Neural cell (in vitro differentiated cells): ENCODE data around the gene HIVEP3. TPM values are rescaled to one million over a fixed set of nuclear protein-coding genes. Genes with fewer than 3 reads are reported as not detected.

Experiments used
- H2AFZ ChIP-seq: fragments of 200-600, 300-800 bp; sonication (generic), shearing (Covaris generic); 2 replicates; pipeline ENCODE4 v1.6.0; 2014; ENCODE audit warnings: low read depth, mild to moderate bottlenecking, antibody characterized with exemption, low read length, moderate library complexity
- H3F3A ChIP-seq: fragments of 200-600 bp; shearing (Covaris generic); 2 replicates; pipeline ENCODE4 v1.6.1; 2016; ENCODE audit warnings: mild to moderate bottlenecking, moderate library complexity, mixed read lengths, antibody characterized with exemption, low read length; ENCODE audit not compliant: insufficient read depth, poor library complexity, severe bottlenecking
- H3K27ac ChIP-seq: fragments of 200-600, 300-800 bp; sonication (generic), shearing (Covaris generic); 2 replicates; pipeline ENCODE4 v1.5.1; 2014; ENCODE audit warnings: mild to moderate bottlenecking, low read length, moderate library complexity
- H3K27me3 ChIP-seq: fragments of 300-800, 200-600 bp; sonication (generic), shearing (Covaris generic); 2 replicates; pipeline ENCODE4 v1.6.0; 2014; ENCODE audit warnings: mild to moderate bottlenecking, low read depth, low read length, moderate library complexity; ENCODE audit not compliant: insufficient read depth
- H3K36me3 ChIP-seq: fragments of 300-800, 200-600 bp; sonication (generic), shearing (Covaris generic); 2 replicates; pipeline ENCODE4 v1.5.1; 2014; ENCODE audit warnings: mild to moderate bottlenecking, antibody characterized with exemption, low read length, moderate library complexity; ENCODE audit not compliant: insufficient read depth
- H3K4me2 ChIP-seq: fragments of 300-800, 200-600 bp; sonication (generic), shearing (Covaris generic); 2 replicates; pipeline ENCODE4 v1.6.0; 2014; ENCODE audit warnings: mild to moderate bottlenecking, low read length
- H3K4me3 ChIP-seq: fragments of 300-800, 200-600 bp; sonication (generic), shearing (Covaris generic); 2 replicates; pipeline ENCODE4 v1.5.1; 2014; ENCODE audit warnings: mild to moderate bottlenecking, low read length, moderate library complexity
- H3K79me2 ChIP-seq: fragments of 200-600 bp; shearing (Covaris generic); replicated peaks from 2 replicates; pipeline ENCODE4 v1.6.0; 2014; ENCODE audit warnings: mild to moderate bottlenecking, low read length, moderate library complexity; ENCODE audit not compliant: insufficient read depth
- H3K9ac ChIP-seq: fragments of 300-800, 200-600 bp; sonication (generic), shearing (Covaris generic); 2 replicates; pipeline ENCODE4 v1.6.1; 2016; ENCODE audit warnings: mild to moderate bottlenecking, low read length, mixed read lengths
- H3K9me2 ChIP-seq: fragments of 200-600 bp; shearing (Covaris generic); 2 replicates; pipeline ENCODE4 v1.6.1; 2016; ENCODE audit warnings: mild to moderate bottlenecking, low read length, mixed read lengths; ENCODE audit not compliant: insufficient read depth
- H3K9me3 ChIP-seq: fragments of 200-600, 300-800 bp; sonication (generic), shearing (Covaris generic); 2 replicates; pipeline ENCODE4 v1.6.1; 2016; ENCODE audit warnings: mild to moderate bottlenecking, mixed run types, low read length, moderate library complexity, mixed read lengths
- H4K20me1 ChIP-seq: fragments of 200-600 bp; shearing (Covaris generic); 2 replicates; pipeline ENCODE4 v1.6.1; 2016; ENCODE audit warnings: mild to moderate bottlenecking, mixed run types; ENCODE audit not compliant: insufficient read depth
- EP300 ChIP-seq: fragments of 450-650 bp; conservative IDR thresholded peaks from 2 replicates; pipeline ENCODE4 v1.6.1; 2014; ENCODE audit warnings: antibody characterized with exemption, mild to moderate bottlenecking, moderate library complexity; ENCODE audit not compliant: poor library complexity, severe bottlenecking
- EZH2 ChIP-seq: fragments of 200-600, 300-800 bp; shearing (Covaris generic), sonication (generic); IDR thresholded peaks from 2 replicates; pipeline ENCODE4 v1.6.1; 2014; ENCODE audit warnings: antibody characterized with exemption, low read length, borderline replicate concordance, mild to moderate bottlenecking; ENCODE audit not compliant: insufficient read depth, poor library complexity, severe bottlenecking
- MXI1 ChIP-seq: fragments of 450-650 bp; conservative IDR thresholded peaks from 2 replicates; pipeline ENCODE4 v1.6.1; 2014; ENCODE audit warnings: antibody characterized with exemption, mild to moderate bottlenecking; ENCODE audit not compliant: poor library complexity, severe bottlenecking
- POLR2AphosphoS5 ChIP-seq: IDR thresholded peaks from 2 replicates; pipeline ENCODE4 v1.6.1; 2012
- RAD21 ChIP-seq: fragments of 450-650 bp; conservative IDR thresholded peaks from 2 replicates; pipeline ENCODE4 v1.6.1; 2014; ENCODE audit warnings: antibody characterized with exemption, mild to moderate bottlenecking, moderate library complexity
- SMC3 ChIP-seq: fragments of 450-650 bp; conservative IDR thresholded peaks from 2 replicates; pipeline ENCODE4 v1.6.1; 2014; ENCODE audit warnings: antibody characterized with exemption, mild to moderate bottlenecking, moderate library complexity; ENCODE audit not compliant: poor library complexity
- TAF1 ChIP-seq: IDR thresholded peaks from 2 replicates; pipeline ENCODE4 v1.6.1; 2012; ENCODE audit warnings: low read depth
- polyA plus RNA-seq: library from polyadenylated mRNA; depleted of rRNA; stranded (reverse); fragments of >200 nt; gene quantifications from 2 replicates; pipeline ENCODE4 v1.2.3, GENCODE V29; 2014
- TF ChIP-seq, protein P1 (sequence below): fragments of 450-650 bp; IDR thresholded peaks from 2 replicates; pipeline ENCODE4 v1.5.1; 2014; ENCODE audit warnings: antibody characterized with exemption, mild to moderate bottlenecking, moderate library complexity; ENCODE audit not compliant: poor library complexity, severe bottlenecking
- TF ChIP-seq, protein P2 (sequence below): IDR thresholded peaks from 2 replicates; pipeline ENCODE4 v1.6.1; 2012; ENCODE audit warnings: borderline replicate concordance

HIVEP3 gene
- polyA plus RNA-seq, 1 donor from 2014 or later: 2.6 TPM

DNA sequence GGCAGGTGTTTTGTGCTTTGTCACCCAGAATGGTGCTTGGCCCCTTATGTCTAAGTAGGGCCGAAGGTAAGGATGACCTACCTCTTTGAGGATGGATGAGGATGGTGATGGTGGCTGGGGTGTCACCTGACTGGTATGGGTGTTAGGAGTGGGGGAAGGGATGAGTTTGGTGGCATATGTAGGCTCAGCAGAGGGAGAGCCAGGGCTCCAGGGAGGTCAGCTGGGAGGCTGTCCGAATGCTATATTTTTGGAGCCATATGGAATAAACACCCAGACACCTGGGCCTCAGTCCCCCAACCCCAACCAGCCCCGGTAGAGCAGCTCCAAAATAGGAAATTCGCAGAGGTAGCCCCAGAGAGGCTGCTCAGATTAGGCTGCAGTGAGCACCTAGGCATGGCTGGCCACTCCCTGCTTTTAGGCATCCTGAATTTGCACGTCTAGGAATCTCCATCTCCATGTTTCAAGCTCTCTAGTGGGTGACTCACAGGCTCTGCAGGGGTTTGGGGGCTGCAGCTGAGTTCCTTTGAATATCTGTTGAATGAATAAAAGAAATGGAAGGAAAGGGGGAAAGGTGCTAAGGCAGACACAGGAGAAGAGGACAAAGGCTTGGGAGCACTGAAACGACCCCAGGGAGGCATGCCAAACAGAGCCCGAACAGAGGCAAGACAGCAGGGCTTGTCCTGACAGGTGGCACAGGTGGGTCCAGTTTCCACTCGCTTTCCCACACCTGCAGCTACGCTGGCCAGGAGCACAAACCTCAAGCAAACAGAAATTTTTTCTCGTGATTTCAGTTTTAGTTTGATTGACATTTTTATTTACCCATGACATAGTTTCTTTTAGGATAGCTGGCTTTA is 299.0 kb downstream of the HIVEP3 start:
- Histone ChIP-seq H3K36me3 (no peaks in the 10 kb centered on the region), H3K4me3 (no peak overlapping the region), H3K9me3 (no peaks in the 10 kb centered on the region), H3K4me2 (no peak overlapping the region), H3K9me2 (no peaks in the 10 kb centered on the region), H2AFZ (no peak overlapping the region), H3K27ac (no peak overlapping the region), H3K27me3 (no peaks in the 10 kb centered on the region), H3K79me2 (no peaks in the 10 kb centered on the region), H3F3A (no peaks in the 10 kb centered on the region), H4K20me1 (no peaks in the 10 kb centered on the region), H3K9ac (no peak overlapping the region)
- no peak for TF ChIP-seq EZH2
- TF ChIP-seq, protein P1, sequence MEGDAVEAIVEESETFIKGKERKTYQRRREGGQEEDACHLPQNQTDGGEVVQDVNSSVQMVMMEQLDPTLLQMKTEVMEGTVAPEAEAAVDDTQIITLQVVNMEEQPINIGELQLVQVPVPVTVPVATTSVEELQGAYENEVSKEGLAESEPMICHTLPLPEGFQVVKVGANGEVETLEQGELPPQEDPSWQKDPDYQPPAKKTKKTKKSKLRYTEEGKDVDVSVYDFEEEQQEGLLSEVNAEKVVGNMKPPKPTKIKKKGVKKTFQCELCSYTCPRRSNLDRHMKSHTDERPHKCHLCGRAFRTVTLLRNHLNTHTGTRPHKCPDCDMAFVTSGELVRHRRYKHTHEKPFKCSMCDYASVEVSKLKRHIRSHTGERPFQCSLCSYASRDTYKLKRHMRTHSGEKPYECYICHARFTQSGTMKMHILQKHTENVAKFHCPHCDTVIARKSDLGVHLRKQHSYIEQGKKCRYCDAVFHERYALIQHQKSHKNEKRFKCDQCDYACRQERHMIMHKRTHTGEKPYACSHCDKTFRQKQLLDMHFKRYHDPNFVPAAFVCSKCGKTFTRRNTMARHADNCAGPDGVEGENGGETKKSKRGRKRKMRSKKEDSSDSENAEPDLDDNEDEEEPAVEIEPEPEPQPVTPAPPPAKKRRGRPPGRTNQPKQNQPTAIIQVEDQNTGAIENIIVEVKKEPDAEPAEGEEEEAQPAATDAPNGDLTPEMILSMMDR: no peak

DNA sequence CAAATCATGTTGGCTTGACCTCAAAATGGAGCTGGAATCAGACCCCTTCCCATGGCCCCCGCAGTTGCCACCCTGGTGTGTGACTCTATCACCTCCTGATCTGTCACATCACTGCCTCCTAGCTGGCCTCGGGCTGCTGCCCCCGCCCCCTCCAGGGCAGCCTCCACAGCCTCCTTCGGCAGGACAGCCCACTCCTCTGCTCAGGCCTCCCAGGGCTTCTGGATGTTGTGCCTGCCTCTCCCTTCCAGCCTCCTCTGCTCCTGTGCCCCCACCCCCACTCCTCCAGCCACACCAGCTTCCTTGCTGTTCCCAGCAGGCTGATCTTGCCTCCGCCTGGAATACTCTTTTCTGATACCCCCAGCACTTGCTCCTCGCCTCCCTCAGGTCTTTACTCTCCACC is 299.9 kb downstream of the HIVEP3 start:
- Histone ChIP-seq H4K20me1 (no peaks in the 10 kb centered on the region), H3K9me2 (no peaks in the 10 kb centered on the region), H3F3A (no peaks in the 10 kb centered on the region), H3K36me3 (no peaks in the 10 kb centered on the region), H3K79me2 (no peaks in the 10 kb centered on the region), H3K27ac (no peak overlapping the region), H3K9ac (no peak overlapping the region), H3K9me3 (no peaks in the 10 kb centered on the region), H3K4me3 (no peak overlapping the region), H3K4me2 (no peak overlapping the region), H2AFZ (no peak overlapping the region), H3K27me3 (no peaks in the 10 kb centered on the region)
- TF ChIP-seq MXI1: no peak
- no peak for TF ChIP-seq SMC3
- no peak for TF ChIP-seq POLR2AphosphoS5
- TF ChIP-seq EZH2: no peak
- TF ChIP-seq RAD21: no peak
- TF ChIP-seq TAF1: no peak
- TF ChIP-seq, protein P1: no peak
- no peak for TF ChIP-seq EP300
- TF ChIP-seq, protein P2, sequence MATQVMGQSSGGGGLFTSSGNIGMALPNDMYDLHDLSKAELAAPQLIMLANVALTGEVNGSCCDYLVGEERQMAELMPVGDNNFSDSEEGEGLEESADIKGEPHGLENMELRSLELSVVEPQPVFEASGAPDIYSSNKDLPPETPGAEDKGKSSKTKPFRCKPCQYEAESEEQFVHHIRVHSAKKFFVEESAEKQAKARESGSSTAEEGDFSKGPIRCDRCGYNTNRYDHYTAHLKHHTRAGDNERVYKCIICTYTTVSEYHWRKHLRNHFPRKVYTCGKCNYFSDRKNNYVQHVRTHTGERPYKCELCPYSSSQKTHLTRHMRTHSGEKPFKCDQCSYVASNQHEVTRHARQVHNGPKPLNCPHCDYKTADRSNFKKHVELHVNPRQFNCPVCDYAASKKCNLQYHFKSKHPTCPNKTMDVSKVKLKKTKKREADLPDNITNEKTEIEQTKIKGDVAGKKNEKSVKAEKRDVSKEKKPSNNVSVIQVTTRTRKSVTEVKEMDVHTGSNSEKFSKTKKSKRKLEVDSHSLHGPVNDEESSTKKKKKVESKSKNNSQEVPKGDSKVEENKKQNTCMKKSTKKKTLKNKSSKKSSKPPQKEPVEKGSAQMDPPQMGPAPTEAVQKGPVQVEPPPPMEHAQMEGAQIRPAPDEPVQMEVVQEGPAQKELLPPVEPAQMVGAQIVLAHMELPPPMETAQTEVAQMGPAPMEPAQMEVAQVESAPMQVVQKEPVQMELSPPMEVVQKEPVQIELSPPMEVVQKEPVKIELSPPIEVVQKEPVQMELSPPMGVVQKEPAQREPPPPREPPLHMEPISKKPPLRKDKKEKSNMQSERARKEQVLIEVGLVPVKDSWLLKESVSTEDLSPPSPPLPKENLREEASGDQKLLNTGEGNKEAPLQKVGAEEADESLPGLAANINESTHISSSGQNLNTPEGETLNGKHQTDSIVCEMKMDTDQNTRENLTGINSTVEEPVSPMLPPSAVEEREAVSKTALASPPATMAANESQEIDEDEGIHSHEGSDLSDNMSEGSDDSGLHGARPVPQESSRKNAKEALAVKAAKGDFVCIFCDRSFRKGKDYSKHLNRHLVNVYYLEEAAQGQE: no peak
